OCI-LY1 (cell line): ENCODE measurements around the gene PLPPR2.
"Not testable (repeated sequence)": the region's sequence is repeated elsewhere in the genome, so short reads cannot be mapped to it uniquely, and the experiment has no call there.

Source experiments
- H2AFZ ChIP-seq: fragments of 200-600 bp; sonication (generic), shearing (Covaris generic); 2 replicates; pipeline ENCODE4 v1.6.0; 2014; ENCODE audit warnings: antibody characterized with exemption, mild to moderate bottlenecking, low read length
- H3F3A ChIP-seq: fragments of 200-600 bp; sonication (generic), shearing (Covaris generic); 2 replicates; pipeline ENCODE4 v1.6.0; 2014; ENCODE audit warnings: mild to moderate bottlenecking, antibody characterized with exemption, low read length, moderate library complexity; ENCODE audit not compliant: insufficient read depth
- H3K27ac ChIP-seq: fragments of 200-600 bp; sonication (generic); 2 replicates; pipeline ENCODE4 v1.5.1; 2014; ENCODE audit warnings: low read length, mixed run types, mild to moderate bottlenecking, low read depth; ENCODE audit not compliant: poor library complexity, severe bottlenecking
- H3K27me3 ChIP-seq: fragments of 200-600 bp; sonication (generic); 2 replicates; pipeline ENCODE4 v1.6.0; 2014; ENCODE audit warnings: antibody characterized with exemption, mild to moderate bottlenecking, low read length, moderate library complexity; ENCODE audit not compliant: insufficient read depth
- H3K36me3 ChIP-seq: fragments of 200-600 bp; sonication (generic); 2 replicates; pipeline ENCODE4 v1.6.1; 2014; ENCODE audit warnings: mild to moderate bottlenecking, antibody characterized with exemption, low read length, moderate library complexity, mixed read lengths; ENCODE audit not compliant: insufficient read depth
- H3K4me1 ChIP-seq: fragments of 200-600 bp; sonication (generic); 2 replicates; pipeline ENCODE4 v1.5.1; 2014; ENCODE audit warnings: mild to moderate bottlenecking, low read length, moderate library complexity; ENCODE audit not compliant: insufficient read depth, severe bottlenecking
- H3K4me2 ChIP-seq: fragments of 200-600 bp; sonication (generic), shearing (Covaris generic); 2 replicates; pipeline ENCODE4 v1.6.1; 2014; ENCODE audit warnings: low read length
- H3K4me3 ChIP-seq: fragments of 200-600 bp; sonication (generic); 2 replicates; pipeline ENCODE4 v1.5.1; 2014; ENCODE audit warnings: low read length, low read depth, mild to moderate bottlenecking, mixed read lengths; ENCODE audit not compliant: poor library complexity, severe bottlenecking
- H3K79me2 ChIP-seq: fragments of 200-600 bp; shearing (Covaris generic); 2 replicates; pipeline ENCODE4 v1.6.1; 2016; ENCODE audit warnings: mixed run types, low read length, mixed read lengths; ENCODE audit not compliant: insufficient read depth
- H3K9ac ChIP-seq: fragments of 200-600 bp; sonication (generic), shearing (Covaris generic); 2 replicates; pipeline ENCODE4 v1.6.1; 2014; ENCODE audit warnings: mild to moderate bottlenecking, low read length, mixed read lengths
- H3K9me2 ChIP-seq: fragments of 200-600 bp; sonication (generic), shearing (Covaris generic); 2 replicates; pipeline ENCODE4 v1.6.1; 2014; ENCODE audit warnings: low read depth, mild to moderate bottlenecking, low read length, mixed read lengths
- H3K9me3 ChIP-seq: fragments of 200-600 bp; shearing (Covaris generic); 2 replicates; pipeline ENCODE4 v1.6.1; 2014; ENCODE audit warnings: low read length, mixed read lengths
- H4K20me1 ChIP-seq: fragments of 200-600 bp; sonication (generic), shearing (Covaris generic); 2 replicates; pipeline ENCODE4 v1.6.0; 2016; ENCODE audit warnings: mild to moderate bottlenecking, low read length; ENCODE audit not compliant: insufficient read depth
- EZH2 ChIP-seq: fragments of 200-600 bp; sonication (generic), shearing (Covaris generic); IDR thresholded peaks from 2 replicates; pipeline ENCODE4 v1.8.0; 2017; ENCODE audit warnings: borderline replicate concordance, mixed run types, mild to moderate bottlenecking, antibody characterized with exemption, low read length, moderate library complexity, mixed read lengths
- TF ChIP-seq, protein P1 (sequence below): fragments of 200-600 bp; sonication (generic), shearing (Covaris generic); IDR thresholded peaks from 2 replicates; pipeline ENCODE4 v1.5.1; 2017; ENCODE audit warnings: mild to moderate bottlenecking, antibody characterized with exemption, low read length, moderate library complexity, mixed read lengths

The PLPPR2 gene, protein sequence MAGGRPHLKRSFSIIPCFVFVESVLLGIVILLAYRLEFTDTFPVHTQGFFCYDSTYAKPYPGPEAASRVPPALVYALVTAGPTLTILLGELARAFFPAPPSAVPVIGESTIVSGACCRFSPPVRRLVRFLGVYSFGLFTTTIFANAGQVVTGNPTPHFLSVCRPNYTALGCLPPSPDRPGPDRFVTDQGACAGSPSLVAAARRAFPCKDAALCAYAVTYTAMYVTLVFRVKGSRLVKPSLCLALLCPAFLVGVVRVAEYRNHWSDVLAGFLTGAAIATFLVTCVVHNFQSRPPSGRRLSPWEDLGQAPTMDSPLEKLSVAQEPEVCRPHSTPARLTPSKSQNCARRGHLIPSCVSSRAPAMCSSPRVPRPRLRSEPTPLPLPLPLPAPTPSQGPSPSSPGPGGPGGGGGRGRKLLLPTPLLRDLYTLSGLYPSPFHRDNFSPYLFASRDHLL

DNA sequence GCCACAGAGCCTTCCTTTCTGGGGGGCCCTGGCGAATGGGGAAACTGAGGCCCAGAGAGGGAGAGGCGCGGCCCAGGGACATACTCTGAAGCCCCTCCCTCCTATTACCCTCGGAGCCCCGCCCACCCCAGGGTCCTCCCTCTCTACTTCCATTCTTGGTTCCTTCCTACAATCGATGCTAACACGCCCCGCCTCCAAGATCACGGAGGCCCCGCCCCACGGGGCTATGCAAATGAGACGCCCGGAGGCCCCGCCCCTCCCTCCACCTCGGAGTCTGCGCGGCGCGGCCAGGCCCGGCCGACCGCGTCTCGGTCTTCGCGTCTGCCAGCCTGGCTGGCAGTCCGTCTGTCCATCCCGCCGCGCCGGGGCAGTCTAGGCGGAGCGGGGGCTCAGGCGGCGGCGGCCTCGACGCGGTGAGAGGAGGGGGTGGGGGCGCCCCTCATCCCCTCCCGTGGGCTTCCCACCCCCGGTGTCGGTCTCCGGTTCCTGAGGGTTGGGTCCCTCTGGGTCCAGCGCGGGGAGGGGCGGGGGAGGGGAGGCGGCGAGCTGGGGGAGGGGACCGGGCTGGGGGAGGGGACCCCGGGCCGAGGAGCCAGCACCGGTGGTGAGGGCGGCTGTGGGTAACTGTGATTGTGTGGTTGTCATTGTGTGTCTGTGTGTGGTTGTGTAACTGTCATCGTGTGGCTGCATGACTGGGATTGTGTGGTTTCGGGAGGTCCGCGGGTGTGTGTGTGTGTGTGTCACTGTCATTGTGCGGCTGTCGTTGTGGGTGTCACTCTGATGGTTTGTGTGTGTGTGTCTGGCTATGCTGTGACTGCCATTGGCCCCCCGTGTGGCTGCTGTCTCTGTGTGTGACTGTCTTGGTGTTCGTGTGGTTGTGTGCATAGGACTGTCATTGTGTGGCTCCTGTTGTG lies at the start of gene PLPPR2:
Gene PLPPR2, plus strand, starts transcription at position 273 of the 914 bp plus-strand sequence. CDS start 2,242 bp downstream, outside the sequence.
- H3K27ac ChIP-seq, result no peak within 1 kb of the TSS
- peak within 1 kb of the TSS; percentile 51 for H3K4me3 ChIP-seq
- H3K4me2 ChIP-seq, result peak within 1 kb of the TSS; percentile 56
- peak within 1 kb of the TSS; percentile 24; the same call in 1 of the 2 replicates for H3K9ac ChIP-seq
- H3K9me3 ChIP-seq, result no peaks in the 10 kb centered on the region
- H3K79me2 ChIP-seq, result no peaks in the 10 kb centered on the region
- H4K20me1 ChIP-seq, result no peaks in the 10 kb centered on the region
- no peaks in the 10 kb centered on the region for H3F3A ChIP-seq
- H3K36me3 ChIP-seq, result no peaks in the 10 kb centered on the region
- TF ChIP-seq, protein P1, sequence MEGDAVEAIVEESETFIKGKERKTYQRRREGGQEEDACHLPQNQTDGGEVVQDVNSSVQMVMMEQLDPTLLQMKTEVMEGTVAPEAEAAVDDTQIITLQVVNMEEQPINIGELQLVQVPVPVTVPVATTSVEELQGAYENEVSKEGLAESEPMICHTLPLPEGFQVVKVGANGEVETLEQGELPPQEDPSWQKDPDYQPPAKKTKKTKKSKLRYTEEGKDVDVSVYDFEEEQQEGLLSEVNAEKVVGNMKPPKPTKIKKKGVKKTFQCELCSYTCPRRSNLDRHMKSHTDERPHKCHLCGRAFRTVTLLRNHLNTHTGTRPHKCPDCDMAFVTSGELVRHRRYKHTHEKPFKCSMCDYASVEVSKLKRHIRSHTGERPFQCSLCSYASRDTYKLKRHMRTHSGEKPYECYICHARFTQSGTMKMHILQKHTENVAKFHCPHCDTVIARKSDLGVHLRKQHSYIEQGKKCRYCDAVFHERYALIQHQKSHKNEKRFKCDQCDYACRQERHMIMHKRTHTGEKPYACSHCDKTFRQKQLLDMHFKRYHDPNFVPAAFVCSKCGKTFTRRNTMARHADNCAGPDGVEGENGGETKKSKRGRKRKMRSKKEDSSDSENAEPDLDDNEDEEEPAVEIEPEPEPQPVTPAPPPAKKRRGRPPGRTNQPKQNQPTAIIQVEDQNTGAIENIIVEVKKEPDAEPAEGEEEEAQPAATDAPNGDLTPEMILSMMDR, result no peak
- no peak for TF ChIP-seq EZH2
- 0 out of 2 replicates have a peak, but pooled peaks cover 5% of the 10 kb centered on the region for H3K27me3 ChIP-seq
- H2AFZ ChIP-seq, result no peak within 1 kb of the TSS
- peaks cover 8% of the 10 kb centered on the region for H3K4me1 ChIP-seq
- no peaks in the 10 kb centered on the region for H3K9me2 ChIP-seq

DNA sequence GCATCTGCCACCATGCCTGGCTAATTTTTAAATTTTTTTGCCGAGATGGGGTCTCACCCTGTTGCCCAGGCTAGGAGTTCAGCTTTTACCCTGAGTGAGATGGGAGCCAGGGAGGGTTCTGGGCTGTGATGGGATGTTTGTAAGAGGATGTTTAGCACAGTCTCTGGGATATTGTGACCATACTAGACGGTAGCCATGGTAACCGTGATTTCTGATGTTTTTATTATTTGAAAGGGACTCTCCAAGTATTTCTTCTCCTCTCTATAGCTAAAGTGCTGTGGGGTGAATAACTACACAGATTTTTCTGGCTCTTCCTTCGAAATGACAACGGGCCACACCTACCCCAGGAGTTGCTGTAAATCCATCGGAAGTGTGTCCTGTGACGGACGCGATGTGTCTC lies 48.9 kb upstream of the PLPPR2 start:
- no peak for TF ChIP-seq EZH2
- TF ChIP-seq, protein P1, result no peak
- H3K27me3 ChIP-seq, result no peaks in the 10 kb centered on the region

DNA sequence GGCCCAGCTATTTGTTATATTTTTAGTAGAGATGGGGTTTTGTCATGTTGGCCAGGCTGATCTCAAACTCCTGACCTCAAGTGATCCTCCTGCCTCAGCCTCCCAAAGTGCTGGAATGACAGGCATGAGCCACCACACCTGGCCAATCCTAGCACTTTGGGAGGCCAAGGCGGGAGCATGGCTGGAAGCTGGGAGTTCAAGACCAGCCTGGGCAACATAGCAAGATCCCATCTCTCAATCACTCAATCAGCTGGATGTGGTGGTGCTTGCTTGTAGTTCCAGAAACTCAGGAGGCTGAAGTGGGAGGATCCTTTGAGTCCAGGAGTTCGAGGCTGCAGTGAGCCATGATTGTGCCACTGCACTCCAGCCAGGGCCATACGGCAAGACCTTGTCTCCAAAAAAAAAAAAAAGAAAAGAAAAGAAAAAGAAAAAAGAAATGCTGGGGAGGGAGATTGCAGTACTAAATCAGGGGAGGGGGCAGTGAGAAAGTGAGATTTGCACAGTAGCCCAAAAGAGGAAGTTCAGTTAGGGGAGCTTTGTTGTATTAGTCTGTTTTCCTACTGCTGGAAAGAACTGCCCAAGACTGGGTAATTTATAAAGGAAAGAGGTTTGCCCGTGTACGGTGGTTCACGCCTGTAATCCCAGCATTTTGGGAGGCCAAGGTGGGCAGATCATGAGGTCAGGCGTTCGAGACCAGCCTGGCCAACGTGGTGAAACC lies 34.8 kb upstream of the PLPPR2 start:
- not testable (repeated sequence) for H3K9me3 ChIP-seq, H3K27me3 ChIP-seq, H3K36me3 ChIP-seq, H3K79me2 ChIP-seq, H3K9me2 ChIP-seq, H3F3A ChIP-seq, H4K20me1 ChIP-seq, H2AFZ ChIP-seq
- peaks cover 40% of the 10 kb centered on the region for H3K4me1 ChIP-seq
- peak overlapping the region; percentile 60 for H3K4me3 ChIP-seq
- H3K4me2 ChIP-seq, result peak overlapping the region; percentile 52; the same call in 1 of the 2 replicates
- H3K27ac ChIP-seq, result peak overlapping the region; percentile 47
- peak overlapping the region; percentile 63; the same call in 1 of the 2 replicates for H3K9ac ChIP-seq

More for the DNA sequence above, 48.9 kb upstream of the PLPPR2 start:
- Histone ChIP-seq H4K20me1 (no peaks in the 10 kb centered on the region), H3K79me2 (no peaks in the 10 kb centered on the region), H3K9me2 (no peaks in the 10 kb centered on the region), H3K9me3 (no peaks in the 10 kb centered on the region), H3K4me1 (no peaks in the 10 kb centered on the region), H3K4me2 (no peak overlapping the region), H3K36me3 (no peaks in the 10 kb centered on the region), H3K4me3 (no peak overlapping the region), H3F3A (no peaks in the 10 kb centered on the region), H3K27ac (no peak overlapping the region), H2AFZ (no peak overlapping the region), H3K9ac (no peak overlapping the region)
